HCT116 (cell line): ENCODE results near the gene STAMBPL1. TPM values are rescaled to one million over a fixed set of nuclear protein-coding genes. Genes with fewer than 3 reads are reported as not detected.

ENCODE experiments used
- ATAC-seq: fragments of 200-7000 bp; cut with Tn5 transposase; 2 replicates; pipeline ENCODE4 v1.9.1; 2020; ENCODE audit warnings: mild to moderate bottlenecking, moderate library complexity
- BruUV-seq: library from RNA; stranded (reverse); fragments of 400-500 nt; replicated peaks from 2 replicates; lab custom pipeline; 2021; lab: Mats Ljungman, UMichigan
- CTCF ChIA-PET: fragments of 300-600 bp; sonication (Branson Sonifier 250); formaldehyde crosslinking; loops from one replicate; lab custom pipeline; 2021; ENCODE audit warnings: antibody characterized with exemption; lab: Charles Lee
- POLR2A ChIA-PET: fragments of 300-600, 350-600 bp; sonication (Branson Sonifier 250); formaldehyde crosslinking; loops from one replicate; lab custom pipeline; 2021; ENCODE audit warnings: antibody characterized with exemption; lab: Charles Lee
- RAD21 ChIA-PET, 2 experiments: fragments of 300-600 bp; sonication (Branson Sonifier 250); formaldehyde crosslinking; loops; one replicate each; lab custom pipeline; 2023; ENCODE audit warnings: low total read pairs in 2 of 2; ENCODE audit not compliant: uncharacterized antibody in 2 of 2, unreplicated experiment in 2 of 2, low non-redundant PET in 1 of 2; lab: Charles Lee
- DNase-seq: peaks from one replicate; pipeline ENCODE4 v3.0.0-alpha.2; 2010; ENCODE audit warnings: low read depth, low spot score
- H2AFZ ChIP-seq: fragments of 200-600 bp; shearing (Covaris generic), sonication (generic); 2 replicates; pipeline ENCODE4 v1.6.1; 2017; ENCODE audit warnings: low read depth, mixed run types, mixed read lengths, antibody characterized with exemption, low read length; ENCODE audit not compliant: poor library complexity, severe bottlenecking
- H3K27ac ChIP-seq: 2 replicates; pipeline ENCODE4 v1.5.1; 2012; ENCODE audit warnings: low read depth, low read length
- H3K27me3 ChIP-seq: fragments of 200-600 bp; sonication (generic); 2 replicates; pipeline ENCODE4 v1.6.1; 2016; ENCODE audit warnings: mixed run types, low read length, mixed read lengths; ENCODE audit not compliant: insufficient read depth
- H3K36me3 ChIP-seq, 2 experiments: fragments of 200-500 bp in 1 of 2; fragments of 200-600 bp in 1 of 2; sonication (Bioruptor generic) in 1 of 2; sonication (generic) in 1 of 2; 2 replicates each; pipeline versions ENCODE4 v1.5.1 to v1.6.1; 2014 to 2016; ENCODE audit warnings: low read length in 2 of 2, inconsistent platforms in 1 of 2, mixed read lengths in 1 of 2, mixed run types in 1 of 2; ENCODE audit not compliant: insufficient read depth in 2 of 2, control insufficient read depth in 1 of 2
- H3K4me1 ChIP-seq, 2 experiments: fragments of 200-600 bp in 1 of 2; sonication (generic) in 1 of 2; 2 replicates each; pipeline versions ENCODE4 v1.5.1 to v1.6.1; 2012 to 2017; ENCODE audit warnings: low read length in 2 of 2, inconsistent platforms in 1 of 2, mild to moderate bottlenecking in 1 of 2, mixed read lengths in 1 of 2, mixed run types in 1 of 2, moderate library complexity in 1 of 2; ENCODE audit not compliant: insufficient read depth in 2 of 2, control insufficient read depth in 1 of 2
- H3K4me2 ChIP-seq: fragments of 200-600 bp; sonication (generic); 2 replicates; pipeline ENCODE4 v1.6.1; 2017; ENCODE audit warnings: mixed run types, low read length, mixed read lengths
- H3K4me3 ChIP-seq, 2 experiments: fragments of 200-600 bp in 1 of 2; sonication (generic) in 1 of 2; replicated peaks in 1 of 2; 2 replicates each; pipeline ENCODE4 v1.5.1; 2011 to 2016; ENCODE audit warnings: low read length in 2 of 2, control low read depth in 1 of 2, low read depth in 1 of 2, mild to moderate bottlenecking in 1 of 2, mixed read lengths in 1 of 2, mixed run types in 1 of 2
- H3K79me2 ChIP-seq: fragments of 200-600 bp; sonication (generic); 2 replicates; pipeline ENCODE4 v1.6.1; 2017; ENCODE audit warnings: mild to moderate bottlenecking, mixed run types, low read length, moderate library complexity, mixed read lengths; ENCODE audit not compliant: insufficient read depth
- H3K9ac ChIP-seq: fragments of 200-600 bp; sonication (generic); 2 replicates; pipeline ENCODE4 v1.6.1; 2016; ENCODE audit warnings: low read length, mixed read lengths
- H3K9me2 ChIP-seq: fragments of 200-600 bp; sonication (generic), shearing (Covaris generic); 2 replicates; pipeline ENCODE4 v1.6.1; 2017; ENCODE audit warnings: mixed run types, mild to moderate bottlenecking, moderate library complexity; ENCODE audit not compliant: insufficient read depth
- H3K9me3 ChIP-seq, 2 experiments: fragments of 200-500 bp in 1 of 2; fragments of 200-600 bp in 1 of 2; sonication (Bioruptor generic) in 1 of 2; sonication (generic) in 1 of 2; 2 replicates each; pipeline ENCODE4 v1.6.1; 2014 to 2017; ENCODE audit warnings: low read length in 2 of 2, mixed read lengths in 2 of 2, inconsistent platforms in 1 of 2, low read depth in 1 of 2, mild to moderate bottlenecking in 1 of 2, mixed run types in 1 of 2, moderate library complexity in 1 of 2; ENCODE audit not compliant: control insufficient read depth in 1 of 2, insufficient read depth in 1 of 2
- H4K20me1 ChIP-seq: fragments of 200-600 bp; sonication (generic), shearing (Covaris generic); 2 replicates; pipeline ENCODE4 v1.6.1; 2017; ENCODE audit warnings: mixed run types, mild to moderate bottlenecking, moderate library complexity; ENCODE audit not compliant: insufficient read depth
- CBX3 ChIP-seq: IDR thresholded peaks from 2 replicates; pipeline ENCODE4 v1.6.1; 2012; ENCODE audit warnings: low read depth
- CEBPB ChIP-seq: IDR thresholded peaks from 2 replicates; pipeline ENCODE4 v1.6.1; 2012; ENCODE audit warnings: low read depth
- EGR1 ChIP-seq: IDR thresholded peaks from 2 replicates; pipeline ENCODE4 v1.6.1; 2012; ENCODE audit warnings: low read depth
- ELF1 ChIP-seq: IDR thresholded peaks from 2 replicates; pipeline ENCODE4 v1.6.1; 2012; ENCODE audit warnings: low read depth, borderline replicate concordance
- EZH2phosphoT487 ChIP-seq: fragments of 200-600 bp; IDR thresholded peaks from 2 replicates; pipeline ENCODE4 v1.6.1; 2018; ENCODE audit warnings: antibody characterized with exemption, borderline replicate concordance
- JUND ChIP-seq: IDR thresholded peaks from 2 replicates; pipeline ENCODE4 v1.6.1; 2012
- SIN3A ChIP-seq: IDR thresholded peaks from 2 replicates; pipeline ENCODE4 v1.6.1; 2012; ENCODE audit warnings: low read depth
- SP1 ChIP-seq: IDR thresholded peaks from 2 replicates; pipeline ENCODE4 v1.6.1; 2012; ENCODE audit warnings: low read depth
- SRF ChIP-seq: IDR thresholded peaks from 2 replicates; pipeline ENCODE4 v1.6.1; 2012; ENCODE audit warnings: low read depth
- YY1 ChIP-seq: IDR thresholded peaks from 2 replicates; pipeline ENCODE4 v1.6.1; 2011; ENCODE audit warnings: low read length, low read depth, moderate library complexity, mild to moderate bottlenecking; ENCODE audit not compliant: insufficient replicate concordance; ENCODE audit errors: extremely low read depth
- ZBTB33 ChIP-seq: IDR thresholded peaks from 2 replicates; pipeline ENCODE4 v1.6.1; 2011; ENCODE audit warnings: mild to moderate bottlenecking, low read length, moderate library complexity; ENCODE audit not compliant: insufficient replicate concordance; ENCODE audit errors: extremely low read depth
- ZFX ChIP-seq: fragments of 450-650 bp; IDR thresholded peaks from 2 replicates; pipeline ENCODE4 v1.6.1; 2017
- intact Hi-C: fragments of 100-400 bp; cut with micrococcal nuclease; formaldehyde crosslinking; loops from 2 replicates; pipeline ENCODE4 v1.10.0; 2022
- total RNA-seq: library from RNA; stranded (reverse); gene quantifications from one replicate; pipeline ENCODE4 v1.2.1, GENCODE V29; 2021; ENCODE audit not compliant: unreplicated experiment
- TF ChIP-seq, protein P1 (sequence below): IDR thresholded peaks from 2 replicates; pipeline ENCODE4 v1.6.1; 2012
- TF ChIP-seq, protein P2 (sequence below), 3 experiments: fragments of 200-600 bp in 1 of 3; sonication (generic) in 1 of 3; IDR thresholded peaks in 2 of 3; conservative IDR thresholded peaks in 1 of 3; 2 replicates each; pipeline ENCODE4 v1.5.1; 2012 to 2017; ENCODE audit warnings: low read depth in 2 of 3, low read length in 2 of 3, antibody characterized with exemption in 1 of 3, borderline replicate concordance in 1 of 3, control low read depth in 1 of 3, mild to moderate bottlenecking in 1 of 3, mixed read lengths in 1 of 3, mixed run types in 1 of 3, moderate library complexity in 1 of 3; ENCODE audit not compliant: insufficient read depth in 1 of 3

STAMBPL1 gene
- total RNA-seq, 1 experiment from 2014 or later, result 11.0 TPM

DNA sequence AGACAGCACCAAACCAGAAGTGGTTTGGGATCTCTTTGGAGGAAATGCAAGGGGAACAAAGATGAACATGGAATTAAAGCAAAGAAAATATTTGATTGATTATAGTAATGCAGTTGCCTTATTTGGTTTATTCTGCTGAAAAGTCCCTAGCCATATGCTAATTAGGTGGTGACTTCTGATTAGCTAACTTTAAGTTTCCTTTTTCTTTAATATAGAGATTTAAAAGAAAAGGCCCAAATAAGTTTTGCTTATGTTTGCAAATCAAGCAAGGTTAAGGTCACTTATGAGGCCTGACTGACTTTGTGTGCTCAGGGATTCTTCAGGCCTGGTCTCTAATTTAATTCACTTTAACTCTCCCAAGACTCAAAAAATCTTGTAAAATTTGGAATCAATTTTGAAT, 22.2 kb upstream of the STAMBPL1 start:
- H2AFZ ChIP-seq, result no peak overlapping the region
- no peak overlapping the region for H3K27ac ChIP-seq
- H3K36me3 ChIP-seq, result no peaks in the 10 kb centered on the region
- no peaks in the 10 kb centered on the region for H3K27me3 ChIP-seq
- no TSS peak for BruUV-seq
- CTCF ChIA-PET, result no interaction called here
- peaks cover 0 to 3% of the 10 kb centered on the region in 2 experiments; a peak in 1 of 4 replicates for H3K4me1 ChIP-seq
- intact Hi-C loops, result no loop called here
- no peak overlapping the region for H3K4me3 ChIP-seq
- ATAC-seq (no peak), DNase-seq (no peak)
- no peak overlapping the region for H3K9ac ChIP-seq
- TF ChIP-seq, protein P1, sequence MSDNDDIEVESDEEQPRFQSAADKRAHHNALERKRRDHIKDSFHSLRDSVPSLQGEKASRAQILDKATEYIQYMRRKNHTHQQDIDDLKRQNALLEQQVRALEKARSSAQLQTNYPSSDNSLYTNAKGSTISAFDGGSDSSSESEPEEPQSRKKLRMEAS, result no peak
- TF ChIP-seq EZH2phosphoT487, result no peak
- TF ChIP-seq ZBTB33, result no peak
- no peak for TF ChIP-seq ELF1
- TF ChIP-seq, protein P2, sequence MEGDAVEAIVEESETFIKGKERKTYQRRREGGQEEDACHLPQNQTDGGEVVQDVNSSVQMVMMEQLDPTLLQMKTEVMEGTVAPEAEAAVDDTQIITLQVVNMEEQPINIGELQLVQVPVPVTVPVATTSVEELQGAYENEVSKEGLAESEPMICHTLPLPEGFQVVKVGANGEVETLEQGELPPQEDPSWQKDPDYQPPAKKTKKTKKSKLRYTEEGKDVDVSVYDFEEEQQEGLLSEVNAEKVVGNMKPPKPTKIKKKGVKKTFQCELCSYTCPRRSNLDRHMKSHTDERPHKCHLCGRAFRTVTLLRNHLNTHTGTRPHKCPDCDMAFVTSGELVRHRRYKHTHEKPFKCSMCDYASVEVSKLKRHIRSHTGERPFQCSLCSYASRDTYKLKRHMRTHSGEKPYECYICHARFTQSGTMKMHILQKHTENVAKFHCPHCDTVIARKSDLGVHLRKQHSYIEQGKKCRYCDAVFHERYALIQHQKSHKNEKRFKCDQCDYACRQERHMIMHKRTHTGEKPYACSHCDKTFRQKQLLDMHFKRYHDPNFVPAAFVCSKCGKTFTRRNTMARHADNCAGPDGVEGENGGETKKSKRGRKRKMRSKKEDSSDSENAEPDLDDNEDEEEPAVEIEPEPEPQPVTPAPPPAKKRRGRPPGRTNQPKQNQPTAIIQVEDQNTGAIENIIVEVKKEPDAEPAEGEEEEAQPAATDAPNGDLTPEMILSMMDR (IDR thresholded peaks at IDR 0.05 in 2 of 3, conservative IDR thresholded peaks at IDR 0.05 in 1 of 3; ENCODE audit: borderline replicate concordance in 1 of 3, insufficient read depth in 1 of 3, low read depth in 2 of 3, low read length in 2 of 3), result no peak
- TF ChIP-seq JUND, result no peak
- no peak for TF ChIP-seq SIN3A
- no peak for TF ChIP-seq CEBPB
- no peak for TF ChIP-seq SP1
- TF ChIP-seq YY1, result no peak
- no peak for TF ChIP-seq CBX3
- no peak for TF ChIP-seq ZFX
- no peak for TF ChIP-seq EGR1
- TF ChIP-seq SRF, result no peak
- H3K79me2 ChIP-seq, result no peaks in the 10 kb centered on the region
- H3K9me3 ChIP-seq, result no peaks in the 10 kb centered on the region
- H3K9me2 ChIP-seq, result no peaks in the 10 kb centered on the region
- no peak overlapping the region for H3K4me2 ChIP-seq
- H4K20me1 ChIP-seq, result no peaks in the 10 kb centered on the region
- POLR2A ChIA-PET, result no interaction called here
- RAD21 ChIA-PET, result no interaction called here
